ENCODE measurements around the gene VTCN1.
"Not testable (repeated sequence)": the region's sequence is repeated elsewhere in the genome, so short reads cannot be mapped to it uniquely, and the experiment has no call there.

The VTCN1 gene

GRCh38 chr1:117101858-117102257 is 108.9 kb downstream of the VTCN1 start:
- in situ Hi-C loops (cut with MboI; ENCODE audit: low sequenced_read_pairs), result not testable (repeated sequence)

GRCh38 chr1:117101334-117101733 is 109.4 kb downstream of the VTCN1 start:
- in situ Hi-C loops (cut with MboI; ENCODE audit: low sequenced_read_pairs), result no loop called here

GRCh38 chr1:117098287-117098890 is 112.3 kb downstream of the VTCN1 start:
- in situ Hi-C loops (cut with MboI; ENCODE audit: low sequenced_read_pairs), result no loop called here

DNA sequence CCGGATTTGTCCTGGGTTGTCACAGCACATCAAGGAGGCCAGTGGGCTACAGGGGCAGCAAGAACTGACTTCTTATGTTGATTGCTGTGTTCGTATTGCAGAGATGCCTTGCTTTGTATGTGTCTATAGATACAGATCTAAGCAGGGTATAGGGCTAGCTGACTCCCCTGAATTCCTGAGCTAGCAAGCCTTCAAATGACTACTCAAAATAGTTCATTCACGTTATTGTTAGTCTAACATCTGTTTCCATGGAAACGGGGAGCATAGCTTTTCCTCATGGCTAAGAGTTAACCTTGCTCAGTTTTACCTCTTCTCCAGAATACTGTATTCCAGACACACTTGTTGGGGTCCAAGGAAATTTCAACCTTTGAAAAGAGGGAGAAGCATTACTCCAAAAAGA is 113.3 kb downstream of the VTCN1 start:
- in situ Hi-C loops (cut with MboI; ENCODE audit: low sequenced_read_pairs), result no loop called here

DNA sequence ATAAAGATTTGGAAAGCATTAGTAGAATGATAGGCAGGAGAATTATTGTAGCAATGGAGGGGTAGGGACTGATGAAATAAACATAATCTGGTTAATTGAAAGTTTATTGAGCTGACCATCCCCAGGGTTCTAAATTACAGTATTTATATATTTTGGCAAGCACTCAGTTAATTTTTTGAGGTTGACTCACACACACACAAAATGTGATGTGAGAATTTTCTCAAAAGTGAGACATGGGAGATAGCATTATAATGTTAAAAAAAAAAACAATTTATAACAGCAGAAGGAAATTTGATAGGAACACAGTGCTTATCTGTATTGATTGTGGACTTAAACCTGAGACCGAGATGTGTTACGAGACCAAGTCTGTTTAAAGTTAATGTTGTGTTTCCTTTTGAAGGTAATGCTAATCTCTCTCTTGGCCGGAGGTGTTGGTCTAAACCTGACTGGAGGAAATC is 113.7 kb downstream of the VTCN1 start:
- in situ Hi-C loops (cut with MboI; ENCODE audit: low sequenced_read_pairs), result no loop called here

DNA sequence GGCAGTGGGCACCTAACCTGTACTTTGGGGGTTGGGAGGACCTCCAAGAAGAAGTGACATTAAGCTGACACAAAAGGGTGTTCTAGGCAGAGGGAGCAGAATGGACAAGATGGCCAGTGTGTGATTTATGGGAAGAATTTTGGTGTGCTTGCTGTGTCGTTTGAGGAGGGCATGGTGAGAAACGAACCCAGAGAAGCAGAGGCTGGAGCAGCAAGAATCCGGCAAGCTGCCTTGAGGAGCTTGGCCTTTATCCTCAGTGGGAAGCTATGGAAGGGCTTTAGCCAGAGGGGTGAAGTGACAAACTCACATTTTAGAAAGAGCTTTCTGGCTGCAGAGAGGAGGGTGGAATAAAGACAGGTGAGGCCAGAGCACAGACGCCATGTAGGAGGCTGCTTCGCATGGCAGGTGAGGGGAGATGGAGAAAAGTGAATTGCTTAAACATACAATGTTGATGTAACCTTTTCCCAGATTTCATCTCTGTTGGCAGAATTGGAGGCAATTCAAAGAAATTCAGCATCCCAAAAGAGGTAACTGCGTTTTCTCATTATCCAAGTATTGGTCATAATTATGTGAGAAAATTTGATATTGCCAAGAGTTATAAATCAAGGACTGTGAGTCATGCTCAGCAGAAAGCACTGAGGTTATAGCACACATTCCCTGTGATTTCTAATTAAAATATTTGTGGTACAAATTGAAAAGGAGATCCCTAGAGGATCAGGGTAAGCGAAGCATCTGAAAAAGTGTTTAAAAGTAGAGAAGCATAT is 115.7 kb downstream of the VTCN1 start:
- in situ Hi-C loops (cut with MboI; ENCODE audit: low sequenced_read_pairs), result no loop called here

GRCh38 chr1:117093870-117094621 is 116.7 kb downstream of the VTCN1 start:
- in situ Hi-C loops (cut with MboI; ENCODE audit: low sequenced_read_pairs), result no loop called here
